HG03103 (cell line): ENCODE measurements around the gene RAD51B.

Experiments
- ATAC-seq: cut with Tn5 transposase; IDR thresholded peaks from one replicate; pipeline ENCODE4 v1.9.1; 2021; ENCODE audit warnings: low read depth; ENCODE audit not compliant: unreplicated experiment

The RAD51B gene

DNA sequence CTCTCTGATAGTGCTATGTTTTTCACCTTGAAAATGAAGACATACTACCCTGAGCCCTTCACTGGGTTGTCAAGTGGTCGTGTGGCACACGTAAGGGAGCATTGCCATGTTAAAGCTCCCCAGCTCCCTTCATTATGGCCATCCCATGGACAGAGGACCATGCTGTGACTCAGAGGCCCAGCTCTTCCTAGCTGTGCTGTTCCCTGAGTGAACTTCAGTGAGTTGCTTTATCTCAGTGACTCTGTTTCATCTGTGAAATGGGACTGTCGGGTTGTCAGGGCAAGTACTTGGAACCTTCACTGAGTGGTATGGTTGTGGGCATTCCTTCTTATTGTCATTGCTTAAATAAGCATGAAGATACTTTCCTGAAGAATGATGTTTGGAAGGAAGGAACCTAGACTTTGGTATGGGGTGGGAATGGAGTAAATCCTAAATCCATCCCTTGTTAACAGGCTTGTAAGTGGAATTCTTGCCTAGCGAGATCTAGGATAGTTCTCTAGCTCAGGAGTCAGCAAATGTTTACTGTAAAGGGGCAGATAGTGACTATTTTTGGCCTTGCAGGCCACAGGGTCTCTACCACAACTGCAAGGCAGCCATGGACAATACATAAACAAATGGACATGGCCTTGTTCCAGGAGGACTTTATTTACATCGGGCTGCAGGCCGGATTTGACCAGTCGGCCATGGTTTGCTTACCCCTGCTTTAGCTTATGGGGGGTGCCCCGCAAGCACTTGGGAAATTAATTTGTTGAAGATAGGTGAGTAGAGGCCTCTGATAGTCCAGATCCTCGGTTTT is 689.8 kb downstream of the RAD51B start:
- no peak for ATAC-seq

DNA sequence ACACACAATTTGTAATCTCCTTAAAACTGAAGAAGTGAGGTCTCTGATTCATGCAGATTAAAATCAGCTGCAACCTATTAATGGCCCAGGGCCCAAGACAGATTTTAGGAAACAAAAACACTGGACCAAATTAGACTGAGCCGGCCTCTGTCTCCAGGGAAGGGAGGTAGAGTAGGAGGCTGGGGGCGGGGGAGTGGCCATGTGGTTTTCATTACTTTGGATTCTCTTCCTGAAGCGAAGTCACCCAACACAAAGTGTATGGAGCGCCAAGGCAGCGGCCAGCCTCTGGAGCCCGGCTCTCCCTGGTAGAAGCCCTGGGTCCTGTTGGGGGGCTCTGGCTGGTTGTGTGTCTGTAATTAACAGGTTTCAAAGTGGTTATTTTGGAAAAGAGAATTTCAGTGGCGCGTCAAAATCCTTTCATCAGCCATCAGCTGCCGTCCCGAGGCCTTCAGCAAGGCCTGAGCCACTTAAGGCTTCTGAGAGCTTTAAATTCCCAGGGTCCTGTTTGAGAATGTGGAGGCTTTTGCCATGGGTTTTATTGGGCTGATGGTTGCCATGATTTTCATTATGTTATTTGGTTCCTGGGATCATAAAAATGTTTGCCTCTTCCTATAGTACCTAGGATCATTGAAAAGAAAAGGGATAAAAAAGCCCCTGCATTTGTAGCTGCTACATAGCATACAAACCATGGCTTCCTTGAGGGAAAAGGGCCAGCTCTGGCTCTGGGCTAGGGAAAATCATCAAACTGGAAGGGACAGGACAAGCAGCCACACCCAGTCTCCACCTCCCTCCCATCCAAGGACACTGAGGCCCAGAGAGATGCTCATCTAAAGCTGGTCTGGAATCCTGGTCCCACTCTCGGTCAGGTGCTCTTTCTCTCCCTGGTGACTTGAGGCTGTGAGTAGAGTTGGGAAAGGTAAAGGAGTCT is 690.9 kb downstream of the RAD51B start:
- no peak for ATAC-seq

DNA sequence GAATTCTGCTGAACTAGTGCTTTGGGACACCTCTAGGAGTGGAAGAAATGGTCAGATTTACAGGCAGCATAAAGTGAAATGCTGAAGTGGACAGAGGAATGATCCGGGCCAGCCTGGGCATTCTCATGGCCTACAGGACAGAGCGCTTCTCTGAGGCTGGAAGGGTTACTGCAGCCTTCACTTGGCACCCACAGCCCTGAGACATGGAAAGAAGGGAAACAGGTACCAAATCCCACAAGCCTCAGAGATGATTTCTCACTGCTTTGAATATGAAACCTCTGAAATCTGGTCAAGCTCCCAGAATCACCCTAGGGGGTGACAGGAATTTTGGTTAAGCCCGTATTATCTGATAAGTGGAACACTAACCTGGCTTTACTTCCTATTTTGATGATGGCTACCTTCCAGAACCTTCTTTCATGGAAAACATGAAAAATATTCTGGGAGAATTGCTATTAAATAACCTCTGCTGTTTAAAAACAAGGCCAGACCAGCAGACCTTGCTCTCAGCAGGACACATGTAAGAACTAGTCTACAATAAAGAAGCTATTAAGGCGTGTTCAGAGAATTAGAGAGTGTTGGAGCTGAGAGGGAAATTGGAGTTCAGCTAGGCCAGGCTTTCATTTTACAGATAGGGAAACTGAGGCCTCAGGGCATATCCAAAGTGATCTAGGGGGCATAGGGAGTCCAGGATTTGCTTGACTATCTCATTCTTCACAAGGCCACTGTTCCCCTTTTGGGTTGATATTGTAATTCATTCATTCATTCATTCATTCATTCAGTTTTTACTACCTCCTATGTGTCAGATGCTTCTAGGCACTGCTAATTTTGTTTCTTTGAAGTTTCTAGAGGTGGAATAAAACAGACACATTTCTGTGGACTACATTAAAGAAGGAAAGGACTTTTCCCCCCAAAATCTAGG is 691.8 kb downstream of the RAD51B start:
- ATAC-seq: no peak

DNA sequence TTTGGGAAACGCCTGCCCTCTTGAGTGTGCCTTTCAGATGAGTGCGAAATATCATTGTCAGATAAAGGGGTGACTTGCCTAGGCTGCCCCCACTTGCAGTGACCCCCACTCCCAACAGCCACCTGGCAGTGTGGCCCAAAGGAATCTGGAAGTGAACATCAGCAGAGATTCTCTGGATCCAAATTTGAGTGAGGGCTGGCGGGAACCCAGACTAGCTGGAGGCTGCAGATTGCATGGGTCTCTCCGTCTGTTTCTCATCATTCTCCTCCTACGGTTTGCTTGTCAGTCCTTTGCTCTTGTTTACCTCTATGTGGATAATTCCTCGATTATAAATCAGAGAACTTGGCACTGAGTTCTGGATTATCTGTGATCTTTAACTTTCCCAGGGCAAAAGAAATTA is 692.5 kb downstream of the RAD51B start:
- ATAC-seq: no peak

DNA sequence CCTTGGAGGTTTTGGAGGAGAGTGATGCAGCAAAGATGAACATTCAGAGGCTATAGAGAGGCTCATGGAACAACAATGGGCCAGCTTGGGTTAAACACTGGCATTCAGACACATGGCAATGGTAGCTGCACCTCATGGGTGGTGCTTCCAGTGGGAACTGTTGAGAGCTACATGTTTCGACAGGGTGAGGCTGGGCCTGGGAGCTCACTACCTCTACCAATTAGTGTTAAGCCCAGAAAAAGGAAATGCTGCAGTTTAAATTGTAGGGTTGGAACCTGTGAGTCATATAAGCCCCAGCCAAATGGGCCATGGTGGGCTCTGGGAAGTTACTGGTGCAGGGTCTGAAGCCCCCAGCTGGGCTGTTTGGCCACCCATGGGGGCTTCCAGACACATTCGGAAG is 693.6 kb downstream of the RAD51B start:
- no peak for ATAC-seq

DNA sequence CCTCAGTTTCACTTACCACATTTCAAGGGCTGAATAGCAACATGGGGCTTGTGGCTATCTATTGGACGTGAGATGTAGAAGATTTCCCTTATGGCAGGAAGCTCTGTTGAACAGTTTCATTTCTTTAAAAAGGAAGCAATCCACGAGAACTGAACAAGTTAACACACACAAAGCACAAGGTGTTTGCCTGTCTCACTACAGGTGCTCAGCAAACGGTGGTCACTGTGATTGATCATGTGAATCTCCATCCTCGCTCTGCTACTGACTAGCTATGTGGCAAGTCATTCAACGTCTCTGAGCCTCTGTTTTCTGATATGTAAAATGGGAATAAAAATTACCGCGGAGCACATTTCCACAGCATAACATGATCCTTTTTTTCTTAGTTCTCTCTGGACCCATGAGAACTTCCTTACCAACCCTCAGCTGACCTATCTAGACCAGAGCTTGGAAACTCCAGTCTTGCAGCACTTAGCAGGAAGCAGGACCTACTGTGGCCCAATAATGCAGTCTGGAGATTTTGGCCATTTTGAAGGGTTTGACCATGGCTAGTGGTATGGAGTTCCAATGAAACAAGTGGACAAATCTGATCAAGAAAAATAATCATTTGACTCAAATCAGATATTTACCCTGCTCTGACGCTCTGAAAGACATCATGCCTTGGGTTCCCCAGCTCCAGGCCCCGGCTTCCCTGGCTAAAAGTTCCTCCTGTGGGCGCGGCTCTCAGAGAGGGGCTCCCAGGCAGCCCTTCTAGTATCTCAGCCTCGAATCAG is 694.4 kb downstream of the RAD51B start:
- ATAC-seq: peak; percentile 78

DNA sequence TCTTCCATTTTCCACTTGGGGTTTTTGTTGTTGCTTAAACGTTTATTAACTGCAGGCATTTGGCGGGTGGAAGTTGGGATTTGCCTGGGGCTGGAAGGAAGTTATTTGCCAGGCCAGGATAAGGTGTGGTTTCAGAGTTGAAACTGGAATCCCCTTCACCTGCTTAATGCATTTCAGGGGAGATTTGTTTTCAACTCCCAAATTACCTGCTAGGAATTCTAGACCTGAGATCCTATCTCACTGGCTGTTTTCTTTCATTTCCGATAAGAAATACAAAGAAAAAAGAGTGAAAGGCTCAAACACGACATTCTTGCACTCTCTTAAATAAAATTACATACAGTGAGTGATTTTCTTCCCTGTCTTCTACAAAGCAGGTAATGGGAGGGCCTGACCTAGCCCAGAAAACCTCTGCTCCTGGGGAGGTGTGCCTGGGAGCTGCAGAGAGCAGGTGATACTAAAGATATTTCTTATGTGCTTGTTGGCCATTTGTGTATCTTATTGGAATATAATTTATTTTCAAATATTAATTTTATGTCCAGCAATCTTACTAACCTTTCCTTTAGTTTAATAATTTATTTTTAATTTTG is 695.1 kb downstream of the RAD51B start:
- ATAC-seq: no peak

DNA sequence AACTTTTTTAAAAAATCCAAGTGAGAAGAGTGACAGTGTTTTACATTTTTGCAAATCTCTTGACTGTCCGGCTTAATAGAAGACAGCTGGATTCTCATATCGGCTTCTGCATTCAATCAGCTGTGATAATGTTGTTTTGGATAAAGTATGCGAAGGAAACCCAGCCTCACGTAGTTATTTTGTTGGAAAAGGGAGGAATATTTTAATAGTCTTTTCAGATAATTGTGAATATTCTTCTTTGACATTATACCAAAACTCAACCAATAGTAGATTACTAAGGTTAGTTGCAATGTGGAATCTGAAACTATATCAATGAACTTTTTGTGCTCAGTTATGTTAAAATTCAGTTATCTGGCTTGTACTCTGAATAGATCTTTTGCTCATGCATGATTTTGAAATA is 696.8 kb downstream of the RAD51B start:
- ATAC-seq: no peak

DNA sequence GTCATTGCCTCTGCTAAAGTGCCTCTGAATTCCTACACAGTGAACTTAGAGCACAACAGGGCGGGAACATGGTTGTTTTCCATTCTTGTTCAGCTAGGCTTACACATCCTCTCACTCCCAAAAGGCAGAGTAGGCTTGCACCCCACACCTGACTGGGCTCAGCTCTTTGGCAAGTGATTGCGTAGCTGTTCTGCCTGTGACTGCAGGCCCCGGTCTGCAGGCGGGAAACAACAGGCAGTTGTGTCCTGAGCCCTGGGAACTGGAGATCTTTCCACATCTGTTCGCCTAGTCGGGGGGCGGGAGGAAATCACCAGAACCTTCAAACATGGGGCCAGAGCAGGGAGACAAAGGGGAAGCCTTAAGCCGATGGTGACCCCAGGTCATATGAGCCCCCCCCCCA is 698.6 kb downstream of the RAD51B start:
- no peak for ATAC-seq

DNA sequence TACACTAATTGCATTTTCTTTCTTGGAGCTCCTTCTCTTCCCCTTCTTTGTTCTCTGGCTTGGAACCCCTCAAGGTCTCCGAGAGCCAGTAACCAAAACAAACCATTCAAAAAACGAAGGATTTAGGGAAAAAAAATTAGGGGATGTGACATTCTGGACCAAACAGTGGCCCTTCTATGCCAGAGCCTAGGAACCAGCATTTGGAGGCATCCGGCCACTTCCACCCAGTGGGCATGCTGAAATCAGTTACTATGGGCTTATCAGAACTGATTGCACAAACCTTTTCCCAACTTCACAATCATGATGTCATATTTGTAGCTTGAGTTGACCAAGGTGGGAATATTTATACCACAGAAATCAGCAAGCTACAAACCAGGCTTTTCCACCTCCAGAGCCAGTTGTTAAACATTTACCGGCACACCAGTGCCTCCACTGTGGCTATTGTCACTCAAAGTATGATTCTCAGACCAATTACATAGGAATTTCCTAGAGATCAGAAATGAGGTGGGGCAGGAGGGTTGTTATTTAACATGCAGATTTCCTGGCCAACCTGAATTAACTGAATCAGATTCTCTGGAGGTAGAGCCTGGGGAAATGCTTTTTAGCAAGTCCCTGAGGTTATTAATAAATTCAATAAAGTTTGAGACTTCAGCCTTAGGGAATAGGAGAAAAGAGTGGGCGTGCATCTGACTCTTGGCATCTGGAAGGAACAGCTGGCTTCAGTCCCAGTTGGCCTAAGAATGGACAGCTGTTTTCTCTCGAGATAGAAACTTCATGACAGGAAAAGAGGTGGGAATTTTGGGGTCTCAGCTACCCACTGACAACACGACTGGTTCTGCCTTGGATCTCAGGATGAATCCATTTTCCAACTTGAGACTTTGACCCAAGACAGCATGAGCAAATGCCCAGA is 699.4 kb downstream of the RAD51B start:
- no peak for ATAC-seq

DNA sequence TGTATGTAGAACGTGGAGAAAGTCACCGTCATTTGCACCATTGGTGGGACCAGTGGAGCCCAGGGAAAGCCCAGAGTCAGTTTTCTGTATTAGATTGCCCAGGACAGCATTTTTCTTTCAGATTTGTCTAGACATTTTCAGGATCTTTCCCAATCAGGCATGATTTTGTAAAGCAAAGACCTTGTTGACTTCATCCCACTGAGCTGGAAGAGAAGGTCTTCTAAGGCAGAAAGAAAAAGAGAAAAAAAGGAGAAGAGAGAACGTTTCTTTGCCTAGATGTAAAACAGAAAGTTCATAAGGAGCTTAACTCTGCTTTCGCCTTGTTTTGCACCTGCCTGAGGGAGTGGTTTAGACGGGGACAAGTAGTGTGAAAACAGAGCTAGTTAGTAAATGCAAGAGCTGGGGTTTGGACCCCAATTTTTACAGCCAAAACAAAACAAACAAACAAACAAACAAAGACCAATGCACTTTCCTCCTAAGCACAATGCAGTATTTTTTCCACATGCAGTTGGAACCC is 700.1 kb downstream of the RAD51B start:
- no peak for ATAC-seq

DNA sequence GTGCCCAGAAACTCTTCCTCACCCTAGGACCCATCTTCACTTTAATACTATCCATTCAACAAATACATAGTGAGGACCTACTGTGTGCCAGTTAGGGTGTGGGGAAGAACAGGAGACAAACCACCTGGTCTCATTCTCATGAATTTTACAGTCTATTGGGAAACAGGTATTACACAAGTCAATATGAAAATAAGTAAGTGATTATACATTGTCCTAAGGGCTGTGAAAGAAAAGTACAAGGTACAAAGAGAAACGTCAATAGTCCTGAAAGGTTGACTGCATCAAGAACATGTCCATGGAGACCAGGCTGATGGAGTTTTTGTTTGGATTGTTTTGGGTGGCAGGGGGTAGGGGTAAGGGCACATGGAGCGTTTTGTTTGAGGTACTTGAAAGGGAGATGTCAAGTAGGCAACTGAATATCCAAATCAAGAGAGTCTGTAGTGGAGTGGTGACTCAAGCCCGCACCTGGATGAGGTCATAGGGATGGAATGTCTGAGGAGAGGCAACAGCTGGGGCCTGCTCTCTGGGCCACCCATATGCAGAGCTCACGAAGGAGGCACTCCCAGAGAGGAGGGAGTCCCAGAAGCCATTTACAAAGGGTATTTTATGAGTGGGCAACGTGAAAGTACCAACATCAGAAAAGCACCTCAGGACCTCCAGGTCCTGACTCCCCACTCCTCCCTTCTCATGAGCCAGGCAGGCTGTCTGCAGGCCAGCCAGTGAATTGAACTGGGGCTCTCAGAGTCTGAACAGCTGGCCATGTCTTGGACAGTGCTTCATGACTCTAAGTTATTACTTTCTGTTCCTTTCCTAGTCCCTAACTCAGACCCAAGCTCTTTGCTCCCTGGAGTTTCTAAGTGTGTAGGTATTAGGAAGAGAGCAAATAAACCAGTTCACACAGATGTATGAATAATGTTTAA is 701.3 kb downstream of the RAD51B start:
- ATAC-seq: no peak

DNA sequence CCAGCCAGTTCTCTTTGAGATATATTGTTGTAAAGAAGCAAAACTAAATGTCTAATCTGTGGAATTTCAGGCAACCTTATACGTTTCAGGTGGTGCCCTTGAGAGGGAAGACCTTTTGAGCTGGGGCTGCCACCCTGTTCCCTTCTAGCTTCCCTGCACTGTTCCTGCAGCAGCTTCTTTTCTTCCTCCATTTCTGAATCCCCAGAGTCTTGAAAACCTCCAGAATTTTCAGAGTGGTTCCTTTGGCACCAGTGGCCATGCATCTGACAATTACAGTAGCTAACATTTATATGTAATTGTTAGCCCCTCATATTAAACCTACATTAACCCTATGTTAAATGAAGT is 702.0 kb downstream of the RAD51B start:
- no peak for ATAC-seq

DNA sequence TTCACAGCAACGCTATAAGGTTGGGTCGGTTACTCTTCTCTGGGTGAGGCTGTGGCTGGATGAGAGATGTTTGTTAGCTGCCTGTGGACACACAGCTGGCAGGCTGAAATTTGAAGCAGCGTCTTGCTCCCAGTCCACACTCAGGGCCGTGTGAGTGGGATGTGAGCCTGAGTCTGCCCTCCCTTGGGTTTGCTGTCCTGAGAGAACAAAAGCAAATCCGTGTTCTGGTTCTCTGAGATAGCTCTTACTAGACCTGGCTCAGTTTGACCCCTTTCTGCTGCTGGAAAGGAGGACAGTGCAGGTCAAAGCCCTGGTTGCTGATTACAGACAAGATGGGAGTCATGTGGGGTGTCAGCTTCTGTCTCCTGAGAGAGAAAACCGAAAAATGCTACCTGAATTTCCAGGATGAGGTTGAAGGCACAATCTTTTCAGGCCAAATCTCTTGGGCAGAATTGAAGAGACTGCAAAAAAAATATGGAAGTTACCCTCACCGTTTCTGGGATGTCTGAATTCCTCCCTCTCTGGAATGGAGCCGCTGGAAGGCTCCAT is 702.5 kb downstream of the RAD51B start:
- no peak for ATAC-seq

DNA sequence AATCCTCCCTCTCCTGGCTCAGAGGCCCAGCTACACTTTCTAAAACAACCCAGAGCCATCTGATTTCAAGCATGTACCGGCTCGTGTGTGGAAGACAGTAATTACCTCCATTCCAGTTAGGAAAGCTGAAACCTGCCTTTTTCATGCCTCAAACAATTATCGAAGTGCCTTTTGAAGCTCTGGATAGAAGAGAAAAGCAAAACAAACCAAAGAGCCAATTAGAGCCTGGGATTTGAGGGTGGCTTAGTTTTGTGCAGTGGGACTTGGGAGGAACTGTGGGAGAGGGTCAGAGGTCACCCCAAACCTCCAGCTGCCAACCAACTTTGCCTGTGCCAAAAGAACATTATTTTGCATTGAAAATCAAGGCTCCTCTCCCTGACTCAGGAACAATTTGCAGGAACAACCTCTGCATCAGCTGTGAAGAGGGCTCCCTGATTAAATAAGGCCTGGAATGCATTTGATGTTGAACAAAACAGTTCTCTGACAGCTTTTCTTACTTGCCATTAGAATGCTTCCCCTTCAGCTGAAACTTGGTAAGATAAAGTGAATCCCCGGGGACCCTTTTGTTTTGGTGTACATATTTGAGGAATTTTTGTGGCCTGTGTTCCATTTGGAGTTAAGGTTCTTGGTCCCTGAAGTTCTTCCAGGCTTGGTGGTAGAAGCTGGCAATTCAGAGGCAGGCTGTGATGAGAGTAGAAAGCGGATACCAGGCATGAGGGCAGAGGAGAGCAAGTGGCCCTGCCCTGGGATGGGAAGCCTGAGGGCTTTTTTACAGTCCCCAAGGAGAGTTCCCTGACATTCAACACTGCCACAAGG is 703.1 kb downstream of the RAD51B start:
- ATAC-seq: no peak

DNA sequence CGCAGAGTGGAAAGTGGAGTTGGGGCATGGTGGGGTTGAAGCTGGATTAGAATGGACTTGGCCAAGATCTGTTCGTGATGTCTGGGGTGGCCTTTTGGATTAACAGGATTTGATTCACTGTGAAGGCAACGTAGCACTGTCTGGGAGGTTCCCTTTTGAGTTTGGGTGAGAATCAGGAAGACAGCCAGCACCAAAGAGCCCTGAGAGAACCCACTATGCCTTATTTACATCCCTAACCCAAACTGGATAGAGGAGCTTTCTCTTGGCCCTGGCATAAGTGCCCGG is 703.7 kb downstream of the RAD51B start:
- no peak for ATAC-seq
